Activated T-cell treated with anti-CD3 and anti-CD28 coated beads, Interleukin-2, amount 50 U/mL, for 24 hours (primary cell): ENCODE data around the gene ADAR.
A peak's percentile ranks its signal among the peaks of the same experiment; 100 is the strongest.

Source experiments
- DNase-seq: peaks from one replicate; pipeline ENCODE4 v3.0.0-alpha.2; 2020
- H3K27ac Mint-ChIP-seq: 2 replicates; pipeline ENCODE4 v1.8.0; 2020; ENCODE audit warnings: mild to moderate bottlenecking, mixed read lengths
- H3K27me3 Mint-ChIP-seq: 2 replicates; pipeline ENCODE4 v1.8.0; 2020; ENCODE audit warnings: mixed read lengths
- H3K36me3 Mint-ChIP-seq: 2 replicates; pipeline ENCODE4 v1.8.0; 2020; ENCODE audit warnings: low read depth, mixed read lengths
- H3K4me1 Mint-ChIP-seq: 2 replicates; pipeline ENCODE4 v1.8.0; 2020; ENCODE audit warnings: low read depth, mixed read lengths
- H3K4me3 Mint-ChIP-seq: 2 replicates; pipeline ENCODE4 v1.8.0; 2020; ENCODE audit warnings: mild to moderate bottlenecking, moderate library complexity, mixed read lengths
- H3K9me3 Mint-ChIP-seq: 2 replicates; pipeline ENCODE4 v1.8.0; 2020; ENCODE audit warnings: mixed read lengths

ADAR gene

GRCh38 chr1:154624746-154625643, 17.0 kb upstream of the ADAR start:
- no peaks in the 10 kb centered on the region for H3K27me3 Mint-ChIP-seq
- H3K27ac Mint-ChIP-seq = peak overlapping the region; percentile 20
- peaks cover 62% of the 10 kb centered on the region for H3K36me3 Mint-ChIP-seq
- peak overlapping the region; percentile 30 for H3K4me3 Mint-ChIP-seq
- peaks cover 3% of the 10 kb centered on the region for H3K9me3 Mint-ChIP-seq
- peaks cover 66% of the 10 kb centered on the region for H3K4me1 Mint-ChIP-seq
- no peak for DNase-seq

GRCh38 chr1:154623358-154623757, 15.4 kb upstream of the ADAR start:
- DNase-seq = no peak
- peak overlapping the region; percentile 42 for H3K27ac Mint-ChIP-seq
- H3K4me1 Mint-ChIP-seq = peaks cover 68% of the 10 kb centered on the region
- H3K9me3 Mint-ChIP-seq = no peaks in the 10 kb centered on the region
- no peak overlapping the region for H3K4me3 Mint-ChIP-seq
- H3K36me3 Mint-ChIP-seq = peaks cover 77% of the 10 kb centered on the region
- no peaks in the 10 kb centered on the region for H3K27me3 Mint-ChIP-seq

GRCh38 chr1:154622503-154623039, 14.6 kb upstream of the ADAR start:
- H3K4me1 Mint-ChIP-seq = peaks cover 67% of the 10 kb centered on the region
- DNase-seq = no peak
- H3K27me3 Mint-ChIP-seq = no peaks in the 10 kb centered on the region
- H3K4me3 Mint-ChIP-seq = no peak overlapping the region
- H3K9me3 Mint-ChIP-seq = no peaks in the 10 kb centered on the region
- peak overlapping the region; percentile 63 for H3K27ac Mint-ChIP-seq
- H3K36me3 Mint-ChIP-seq = peaks cover 75% of the 10 kb centered on the region

GRCh38 chr1:154621875-154622274, 13.9 kb upstream of the ADAR start:
- Mint-ChIP-seq H3K4me3 (no peak overlapping the region), H3K4me1 (peaks cover 70% of the 10 kb centered on the region), H3K36me3 (peaks cover 73% of the 10 kb centered on the region), H3K9me3 (no peaks in the 10 kb centered on the region), H3K27ac (peak overlapping the region; percentile 66), H3K27me3 (no peaks in the 10 kb centered on the region)
- no peak for DNase-seq

GRCh38 chr1:154620751-154621150, 12.8 kb upstream of the ADAR start:
- H3K27ac Mint-ChIP-seq = no peak overlapping the region
- no peak for DNase-seq
- peaks cover 72% of the 10 kb centered on the region for H3K4me1 Mint-ChIP-seq
- no peaks in the 10 kb centered on the region for H3K9me3 Mint-ChIP-seq
- H3K27me3 Mint-ChIP-seq = no peaks in the 10 kb centered on the region
- no peak overlapping the region for H3K4me3 Mint-ChIP-seq
- H3K36me3 Mint-ChIP-seq = peaks cover 75% of the 10 kb centered on the region

DNA sequence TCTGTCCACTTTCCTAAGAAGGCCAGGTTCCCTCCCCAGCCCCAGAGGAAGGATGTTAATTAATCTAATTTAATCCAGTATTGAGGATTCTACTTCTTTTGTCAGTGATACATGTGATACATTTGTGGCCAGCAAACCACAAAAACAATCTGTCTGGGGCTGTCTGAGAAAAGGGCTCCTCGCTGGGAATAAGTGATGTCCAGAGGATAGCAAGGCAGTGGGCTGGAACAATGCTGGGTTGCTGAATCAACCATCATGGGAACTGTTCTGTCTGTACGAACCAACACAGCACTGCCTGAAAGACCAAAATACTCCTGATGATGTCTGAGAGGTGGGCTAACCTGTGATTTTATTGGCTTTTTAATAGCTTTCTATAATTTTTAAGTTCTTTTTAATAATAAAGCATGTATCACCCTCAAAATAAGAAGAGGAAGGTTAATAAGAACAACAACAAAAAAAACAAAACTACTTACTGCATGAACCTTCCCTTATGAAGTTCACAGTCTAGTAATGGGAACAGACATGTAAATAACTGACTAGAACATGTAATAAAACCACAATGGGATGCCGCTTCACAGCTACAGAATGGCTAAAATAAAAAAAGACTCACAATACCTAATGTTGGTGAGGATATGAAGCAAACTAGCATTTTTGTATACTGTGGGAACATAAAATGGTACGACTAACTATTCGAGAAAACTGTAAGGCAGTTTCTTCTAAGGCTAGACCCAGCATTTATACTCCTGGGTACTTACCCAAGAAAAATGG, 11.4 kb upstream of the ADAR start:
- Mint-ChIP-seq H3K4me1 (peaks cover 73% of the 10 kb centered on the region), H3K27ac (no peak overlapping the region), H3K9me3 (no peaks in the 10 kb centered on the region), H3K36me3 (peaks cover 73% of the 10 kb centered on the region), H3K27me3 (no peaks in the 10 kb centered on the region), H3K4me3 (no peak overlapping the region)
- no peak for DNase-seq

DNA sequence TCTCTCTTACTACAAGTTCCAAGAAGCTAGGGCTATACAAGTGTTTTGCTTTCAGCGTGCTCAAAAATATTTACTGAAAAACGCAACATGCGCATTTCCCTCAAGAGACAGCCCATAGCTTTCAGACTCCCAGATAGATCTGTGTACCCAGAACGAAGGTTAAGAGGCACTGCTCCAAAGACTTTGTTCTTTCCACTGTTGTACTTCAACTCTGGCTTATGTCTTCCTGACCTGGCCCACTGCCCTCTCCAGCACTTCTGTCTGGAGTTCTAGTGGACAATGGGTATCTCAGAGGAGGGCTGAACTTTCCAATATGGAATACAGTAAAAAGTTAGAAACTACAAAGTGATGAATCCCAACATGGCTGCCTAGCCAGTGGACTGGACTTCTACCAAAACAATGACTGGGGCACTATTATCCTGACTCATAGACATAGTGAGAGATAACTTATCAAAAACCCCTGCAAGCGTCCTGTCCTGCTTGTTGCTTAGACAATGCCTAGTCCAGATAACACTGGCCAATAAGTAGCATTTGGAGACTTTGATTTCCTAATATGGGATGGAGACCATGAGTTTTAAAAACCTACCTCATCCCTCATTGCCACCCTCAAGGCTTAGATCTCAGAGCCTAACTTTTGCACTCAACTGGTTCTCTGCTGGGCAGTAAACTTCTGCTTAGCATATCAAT, 8.8 kb upstream of the ADAR start:
- Mint-ChIP-seq H3K4me3 (no peak overlapping the region), H3K9me3 (no peaks in the 10 kb centered on the region), H3K27me3 (no peaks in the 10 kb centered on the region), H3K27ac (no peak overlapping the region), H3K36me3 (peaks cover 51% of the 10 kb centered on the region), H3K4me1 (peaks cover 65% of the 10 kb centered on the region)
- DNase-seq = no peak

- H3K36me3 Mint-ChIP-seq = peaks cover 47% of the 10 kb centered on the region
- H3K4me1 Mint-ChIP-seq = peaks cover 70% of the 10 kb centered on the region
- H3K9me3 Mint-ChIP-seq = no peaks in the 10 kb centered on the region
- no peaks in the 10 kb centered on the region for H3K27me3 Mint-ChIP-seq
- DNase-seq = no peak
- H3K27ac Mint-ChIP-seq = peak overlapping the region; percentile 67
- no peak overlapping the region for H3K4me3 Mint-ChIP-seq
These were observed 7.4 kb upstream of the ADAR start for GRCh38 chr1:154615411-154615810.

GRCh38 chr1:154614901-154615300, 6.9 kb upstream of the ADAR start:
- Mint-ChIP-seq H3K27me3 (no peaks in the 10 kb centered on the region), H3K4me3 (no peak overlapping the region), H3K36me3 (peaks cover 48% of the 10 kb centered on the region), H3K27ac (peak overlapping the region; percentile 69), H3K4me1 (peaks cover 73% of the 10 kb centered on the region), H3K9me3 (no peaks in the 10 kb centered on the region)
- no peak for DNase-seq

- no peaks in the 10 kb centered on the region for H3K9me3 Mint-ChIP-seq
- H3K4me1 Mint-ChIP-seq = peaks cover 73% of the 10 kb centered on the region
- peak overlapping the region; percentile 69 for H3K27ac Mint-ChIP-seq
- no peak for DNase-seq
- no peak overlapping the region for H3K4me3 Mint-ChIP-seq
- no peaks in the 10 kb centered on the region for H3K27me3 Mint-ChIP-seq
- peaks cover 41% of the 10 kb centered on the region for H3K36me3 Mint-ChIP-seq
These were observed 6.3 kb upstream of the ADAR start for GRCh38 chr1:154614247-154614646.

GRCh38 chr1:154611150-154611862, 3.3 kb upstream of the ADAR start:
- DNase-seq = no peak
- peak overlapping the region; percentile 85 for H3K27ac Mint-ChIP-seq
- no peaks in the 10 kb centered on the region for H3K9me3 Mint-ChIP-seq
- H3K27me3 Mint-ChIP-seq = no peaks in the 10 kb centered on the region
- H3K4me1 Mint-ChIP-seq = peaks cover 70% of the 10 kb centered on the region
- H3K4me3 Mint-ChIP-seq = peak overlapping the region; percentile 19
- peaks cover 36% of the 10 kb centered on the region for H3K36me3 Mint-ChIP-seq

- DNase-seq = peak; percentile 64
- peaks cover 71% of the 10 kb centered on the region for H3K4me1 Mint-ChIP-seq
- H3K4me3 Mint-ChIP-seq = peak overlapping the region; percentile 91
- H3K9me3 Mint-ChIP-seq = no peaks in the 10 kb centered on the region
- H3K27me3 Mint-ChIP-seq = no peaks in the 10 kb centered on the region
- H3K27ac Mint-ChIP-seq = peak overlapping the region; percentile 98
- H3K36me3 Mint-ChIP-seq = peaks cover 43% of the 10 kb centered on the region
These were observed 1.7 kb upstream of the ADAR start for GRCh38 chr1:154609398-154610380.
